ENCODE data around the gene GADD45G.

Gene GADD45G

DNA sequence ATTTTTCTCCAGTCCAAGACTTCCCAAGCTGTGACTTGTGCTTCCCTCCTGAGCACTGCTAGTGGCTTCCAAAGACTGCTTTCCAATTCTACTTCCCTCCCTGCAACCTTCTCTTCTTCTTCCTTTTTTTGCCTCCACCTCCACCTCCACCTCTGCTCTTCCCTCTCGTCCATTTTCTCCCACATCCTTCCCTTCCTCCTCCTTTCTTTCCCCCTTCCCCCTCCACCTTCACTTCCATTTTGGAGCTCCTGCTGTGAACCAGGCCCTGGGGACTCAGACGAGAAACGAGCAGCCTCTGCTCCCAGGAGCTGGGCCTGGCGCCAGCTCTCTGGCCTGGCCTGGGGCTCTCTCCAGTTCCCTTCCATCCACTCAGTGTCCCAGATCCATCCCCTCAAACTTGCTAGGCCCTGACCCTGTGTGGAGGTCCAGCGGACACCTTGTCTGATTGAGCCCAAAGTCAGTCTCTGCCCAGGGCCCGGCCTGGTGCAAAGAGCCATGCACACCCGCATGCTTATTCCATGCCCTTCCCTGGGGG, 5.6 kb downstream of the GADD45G start:
- DNase-seq = no peak

DNA sequence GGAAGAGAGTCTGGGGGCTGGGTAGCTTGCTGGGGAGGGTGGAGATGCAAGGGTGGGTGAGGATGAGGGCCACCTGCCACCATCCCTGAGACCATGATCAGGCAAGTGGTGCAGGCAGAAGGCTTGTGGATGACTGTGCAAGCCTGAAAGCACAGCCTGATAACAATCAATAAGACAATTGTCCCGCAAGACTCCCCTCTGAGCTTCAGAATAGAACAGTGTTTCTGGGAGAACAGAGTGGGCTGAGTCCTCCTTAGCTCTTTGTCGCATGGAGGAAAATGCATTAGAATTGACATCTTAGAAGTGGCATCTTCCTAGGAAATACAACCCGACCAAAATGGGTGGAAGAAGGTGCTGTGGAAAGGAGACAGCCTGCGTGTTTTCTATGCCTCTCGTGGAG, 6.6 kb downstream of the GADD45G start:
- DNase-seq = no peak

- DNase-seq = no peak
Observed at GRCh38 chr9:89612566-89613278, 7.9 kb downstream of the GADD45G start.

DNA sequence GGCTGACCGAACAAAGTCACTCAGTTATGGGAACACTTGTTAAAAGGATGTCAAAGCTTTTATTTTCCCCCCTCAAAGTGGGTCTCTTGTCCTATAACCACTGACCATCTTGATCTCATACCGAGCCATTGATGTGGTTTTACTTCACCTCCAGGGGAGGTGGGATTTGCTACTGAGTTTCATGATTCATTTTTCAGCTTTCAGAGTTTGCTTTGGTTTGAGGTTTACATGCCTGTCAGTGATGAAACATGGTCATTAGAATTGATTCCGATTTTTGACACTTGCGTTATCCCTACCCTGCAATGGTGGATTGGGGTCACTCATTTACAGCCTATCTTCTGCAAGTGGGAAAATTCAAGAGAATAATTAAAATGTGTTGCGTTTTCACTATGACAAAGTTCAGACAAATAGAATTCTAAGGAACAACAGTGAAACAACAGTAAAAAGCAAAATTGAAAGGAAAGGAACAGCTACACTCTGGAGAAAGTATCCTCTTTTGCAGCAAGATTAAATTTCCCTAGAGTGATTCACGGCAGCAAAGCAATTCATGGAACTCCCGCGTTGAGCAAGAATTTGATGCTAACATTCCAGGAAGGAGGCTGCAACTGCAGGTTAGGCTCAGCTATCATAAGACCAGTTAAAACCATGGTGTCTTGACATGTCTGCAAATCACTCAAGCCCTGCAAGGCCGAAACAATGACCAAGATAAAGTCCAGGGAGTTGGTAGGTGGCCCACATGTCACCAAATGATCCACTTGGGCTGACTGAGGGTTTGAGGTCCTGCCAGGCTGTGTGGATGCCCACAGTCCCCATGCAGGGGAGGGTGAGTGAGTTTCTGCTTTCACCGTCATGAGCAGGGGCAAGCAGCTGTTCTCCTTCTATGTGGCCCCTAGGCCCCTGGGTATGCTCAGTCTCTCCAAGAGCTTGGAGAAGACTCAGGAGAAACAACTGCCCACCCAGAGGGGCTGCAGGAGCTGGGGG, 9.4 kb downstream of the GADD45G start:
- no peak for DNase-seq

GRCh38 chr9:89615661-89616060, 10.8 kb downstream of the GADD45G start:
- no peak for DNase-seq

DNA sequence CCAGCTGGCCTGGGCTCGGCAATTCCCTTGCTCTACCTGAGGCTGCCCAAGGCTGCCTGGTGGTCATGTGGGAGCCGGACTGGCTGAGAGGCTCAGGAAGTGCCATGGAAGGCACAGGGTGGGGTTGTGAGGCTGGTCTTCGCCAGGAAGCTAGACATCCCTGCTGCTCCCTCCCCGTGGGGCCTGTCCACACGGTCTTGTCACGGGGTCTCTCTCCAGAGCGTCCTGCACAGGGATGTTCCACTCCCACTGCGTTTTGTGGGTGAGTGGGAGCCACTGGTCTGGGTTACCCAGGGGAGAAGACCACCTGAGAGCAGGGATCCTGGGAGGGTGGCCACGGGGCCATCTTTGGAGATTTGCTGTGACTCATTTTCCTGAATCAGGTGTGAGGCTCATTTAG, 11.6 kb downstream of the GADD45G start:
- no peak for DNase-seq

- DNase-seq = no peak
Observed at GRCh38 chr9:89617978-89618377, 13.2 kb downstream of the GADD45G start.

DNA sequence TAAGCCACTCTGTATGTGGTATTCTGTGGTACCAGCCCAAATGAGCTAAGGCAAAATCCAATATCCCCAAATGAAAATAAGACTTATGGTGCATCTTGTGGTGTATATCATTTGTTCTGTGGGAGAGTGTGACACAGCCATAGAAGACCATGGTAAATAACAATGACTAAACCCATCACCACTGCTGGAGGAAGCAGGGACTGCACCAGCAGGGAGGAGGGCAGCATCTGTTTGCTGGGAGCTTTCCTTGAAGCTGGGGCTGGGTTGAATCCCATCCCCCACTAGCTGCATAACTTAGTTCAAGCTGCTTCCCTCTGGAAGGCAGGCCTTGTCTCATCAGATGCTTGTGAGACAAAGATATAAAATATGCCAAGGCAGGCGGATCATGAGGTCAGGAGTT, 14.2 kb downstream of the GADD45G start:
- no peak for DNase-seq

- DNase-seq = no peak
Observed at GRCh38 chr9:89619424-89620138, 14.8 kb downstream of the GADD45G start.

DNA sequence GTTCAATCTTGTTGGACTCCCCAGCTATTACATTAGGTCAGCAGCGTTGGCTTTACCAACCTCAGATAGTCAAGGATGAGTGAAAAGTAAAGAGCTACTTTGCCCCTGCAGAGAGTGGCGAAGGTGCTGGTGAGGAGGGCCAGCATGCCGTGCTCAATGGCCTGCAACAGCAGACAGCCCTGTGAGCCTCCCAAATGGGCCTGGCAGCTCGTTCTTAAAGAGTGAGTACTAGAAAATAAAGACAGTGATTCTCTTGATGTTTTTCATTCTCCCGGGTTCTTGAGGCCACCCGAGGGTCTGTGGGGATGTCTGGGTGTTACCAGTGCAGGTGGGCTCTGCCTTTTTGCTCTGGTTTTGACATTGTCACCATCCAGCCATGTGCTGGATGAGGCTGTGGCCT, 16.2 kb downstream of the GADD45G start:
- no peak for DNase-seq

GRCh38 chr9:89621676-89622075, 16.9 kb downstream of the GADD45G start:
- no peak for DNase-seq

DNA sequence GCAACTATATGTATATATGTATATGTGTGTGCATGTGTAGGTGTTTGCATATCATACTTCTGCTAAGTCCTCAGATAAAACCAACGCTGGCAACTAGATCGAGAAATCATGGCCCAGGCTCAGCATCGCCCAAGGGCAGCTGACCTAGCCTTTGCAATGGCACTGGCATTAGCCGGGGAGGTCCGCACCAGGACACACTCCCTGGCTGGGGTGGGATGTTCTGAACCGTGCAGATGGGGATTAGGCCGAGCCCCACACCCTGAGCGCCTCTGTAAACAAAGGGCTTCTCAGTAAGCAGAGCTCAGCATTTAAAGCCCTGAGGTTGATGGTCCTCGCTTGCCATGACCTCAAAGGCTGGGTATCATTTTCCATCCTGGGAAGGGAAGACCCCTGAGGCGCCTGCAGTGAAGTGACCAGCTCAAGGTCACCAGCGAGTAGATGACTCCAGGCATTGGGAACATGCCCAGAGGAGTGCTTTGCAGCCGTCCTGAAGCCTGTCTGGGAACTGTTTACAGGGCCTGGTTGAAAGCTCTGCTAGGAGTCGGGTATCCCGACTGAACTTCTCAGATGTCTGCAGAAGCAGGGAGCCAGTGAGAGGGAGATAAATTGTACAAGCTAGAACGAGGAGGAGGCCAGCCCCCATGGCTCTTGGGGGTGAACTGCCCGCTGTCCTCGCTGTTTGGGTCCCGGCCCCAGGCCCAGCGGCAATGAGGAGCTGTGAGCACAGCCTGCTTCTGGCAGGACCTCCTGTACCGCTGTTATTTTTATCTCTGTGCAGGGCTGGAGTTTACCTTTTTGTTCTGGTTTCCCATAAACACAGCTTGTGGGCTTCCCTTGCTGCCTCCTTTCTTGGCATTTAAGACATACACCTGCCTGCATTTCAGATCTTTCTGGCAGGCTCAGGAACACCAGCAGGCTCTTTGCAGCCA, 18.4 kb downstream of the GADD45G start:
- no peak for DNase-seq

- DNase-seq = no peak
Observed at GRCh38 chr9:89623925-89624420, 19.2 kb downstream of the GADD45G start.

DNA sequence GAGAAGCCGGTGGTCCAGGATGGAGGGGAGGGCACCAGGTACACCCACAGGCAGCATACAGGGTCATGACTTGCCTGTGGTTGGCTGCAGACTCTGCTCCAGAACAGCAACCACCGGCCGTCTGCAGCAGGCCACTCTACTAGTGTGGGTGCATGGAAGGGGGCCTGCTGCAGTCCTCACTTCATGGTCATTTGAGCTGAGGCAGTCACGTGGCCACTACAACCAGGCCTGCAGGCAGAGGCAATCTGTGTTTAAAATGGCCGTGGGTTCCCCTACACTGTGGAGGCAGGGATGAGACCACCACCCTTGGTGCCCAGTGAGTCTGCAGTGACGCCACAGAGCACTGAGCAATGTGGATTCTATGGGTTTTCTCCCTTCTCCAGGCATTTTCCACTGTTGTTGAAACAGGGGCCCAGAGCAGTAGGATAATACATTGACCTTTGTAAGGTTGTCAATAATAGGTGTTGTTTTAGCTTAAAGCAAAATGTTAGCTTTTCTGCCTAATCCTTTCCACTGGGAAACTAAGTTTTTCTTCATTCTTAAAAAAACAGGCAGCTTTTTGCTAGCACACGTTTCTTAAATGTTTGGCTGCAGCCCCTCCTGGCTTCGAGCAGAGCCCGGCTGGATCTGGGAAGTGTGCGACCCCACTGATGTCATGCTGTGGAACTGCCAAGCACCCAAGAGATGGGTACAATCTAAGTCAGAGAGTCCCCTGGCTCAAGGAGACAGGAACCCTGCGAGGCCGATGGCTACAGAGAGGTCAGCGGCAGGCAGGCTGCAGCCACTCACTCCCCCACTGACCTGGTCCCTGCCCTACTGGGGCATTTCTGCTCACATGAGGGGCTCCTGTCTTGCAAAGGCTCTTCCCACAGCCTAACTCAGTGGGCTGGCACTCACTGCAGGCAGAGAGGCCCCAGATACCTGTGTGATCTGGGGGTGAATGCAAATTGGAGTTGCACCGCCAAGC, 21.2 kb downstream of the GADD45G start:
- no peak for DNase-seq

DNA sequence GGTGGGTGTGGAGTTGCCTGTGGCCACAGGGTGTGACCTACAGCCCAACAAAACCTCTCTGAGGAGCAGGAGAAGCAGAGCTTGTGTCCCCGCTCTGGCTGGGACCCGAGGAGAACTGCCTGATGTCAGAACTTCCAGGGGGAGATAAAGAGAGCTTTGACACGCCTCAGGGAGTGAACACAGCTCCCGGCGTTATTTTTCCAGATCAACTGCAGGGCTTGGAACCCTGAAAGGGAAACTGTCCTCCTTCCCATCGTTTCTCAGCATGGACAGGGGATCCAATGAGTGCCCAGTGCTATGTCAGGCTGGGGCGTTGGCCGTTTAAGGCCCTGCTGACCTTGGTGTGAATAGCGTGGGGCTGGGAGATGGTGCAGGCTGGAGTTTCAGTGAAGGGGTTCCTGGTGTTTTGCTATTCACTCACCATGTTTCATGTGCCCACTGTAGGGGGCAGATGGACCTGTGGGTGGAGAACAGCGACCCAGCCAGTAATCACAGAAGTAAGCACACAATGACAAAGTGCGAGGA, 22.0 kb downstream of the GADD45G start:
- no peak for DNase-seq

DNA sequence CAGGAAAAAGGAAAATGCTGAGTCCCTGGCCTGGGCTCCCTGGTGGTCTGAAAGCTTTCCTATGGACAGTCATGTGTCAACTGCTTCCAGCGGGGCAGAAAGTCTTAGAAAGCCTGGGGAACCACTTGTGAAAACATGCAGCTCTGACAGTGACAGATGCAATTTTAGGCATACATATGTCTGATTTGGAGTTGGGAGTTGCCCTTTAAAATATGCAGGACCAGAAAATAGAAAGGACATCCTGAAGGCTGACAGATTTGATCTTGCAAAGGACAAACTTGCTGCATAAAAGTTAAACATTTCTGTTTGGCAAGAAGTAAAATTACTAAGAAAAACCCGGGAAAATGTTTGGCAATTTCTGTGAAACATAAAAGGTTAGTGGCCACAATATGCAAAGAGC, 23.8 kb downstream of the GADD45G start:
- DNase-seq = no peak

DNA sequence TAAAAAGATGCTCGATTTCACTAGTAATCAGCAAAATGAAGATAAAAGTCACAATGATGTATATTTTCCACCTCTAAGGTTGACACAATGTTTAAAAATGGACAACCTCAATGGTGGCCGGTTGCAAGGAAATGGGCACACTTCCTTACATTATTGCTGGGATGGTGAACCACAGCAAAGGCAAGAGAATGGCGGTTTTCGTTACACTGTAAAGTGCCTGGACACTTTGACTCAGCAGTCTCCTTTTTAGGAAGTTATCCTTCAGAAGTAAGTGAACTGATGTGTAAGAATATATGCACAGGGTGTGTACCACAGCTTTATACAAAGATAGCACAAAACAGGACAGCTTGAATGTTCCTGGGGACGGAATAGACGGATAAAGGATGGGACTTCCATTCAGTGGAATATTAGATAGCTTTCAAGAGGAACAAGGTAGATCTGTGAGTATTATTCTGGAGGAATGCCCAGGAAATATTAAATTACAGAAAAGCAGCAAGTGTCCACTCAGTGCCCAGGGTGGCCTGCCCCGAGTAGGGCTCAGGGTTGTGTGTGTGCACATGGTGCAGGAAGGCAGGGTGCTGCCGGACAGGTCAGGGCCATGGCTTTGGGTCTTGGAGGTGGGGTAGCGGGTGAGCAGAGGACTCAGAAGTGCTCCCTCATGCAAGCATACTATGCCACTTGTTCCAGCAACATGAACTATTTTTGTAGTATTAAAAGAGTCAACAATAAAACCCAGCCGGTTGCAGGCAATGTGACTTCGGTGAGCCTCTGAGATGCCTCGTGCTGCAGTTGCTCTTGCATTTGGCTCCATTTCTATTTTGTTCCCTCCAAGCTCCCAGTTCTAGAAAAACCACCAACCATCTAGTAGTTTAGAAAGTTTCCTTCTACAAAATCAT, 24.5 kb downstream of the GADD45G start:
- DNase-seq = no peak

GRCh38 chr9:89630508-89630907, 25.7 kb downstream of the GADD45G start:
- DNase-seq = no peak

DNA sequence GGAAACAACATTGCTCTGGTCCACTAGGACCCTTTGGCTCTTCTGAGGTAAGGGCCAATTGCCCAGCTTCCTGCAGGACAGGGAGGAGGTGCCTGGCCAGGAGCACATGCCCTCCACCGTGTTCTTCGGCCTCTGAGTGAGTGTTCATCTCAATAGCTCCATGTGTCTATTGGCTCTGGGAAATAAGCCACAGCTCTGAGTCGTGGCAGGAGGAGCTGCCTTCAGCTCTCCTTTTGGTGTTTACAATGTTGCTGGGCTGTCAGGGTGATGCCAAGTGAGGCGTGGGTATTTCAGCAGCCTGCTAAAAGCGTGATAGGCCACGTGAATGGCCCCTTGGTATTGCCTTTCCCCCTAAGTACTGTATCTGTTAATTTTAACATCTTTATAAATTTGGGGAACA, 26.6 kb downstream of the GADD45G start:
- no peak for DNase-seq

All from bone marrow (tissue), 2 donors.